ENCODE results near the gene MLXIP.

MLXIP gene

GRCh38 chr12:122130150-122130549 is 51.6 kb downstream of the MLXIP start:
- DNase-seq (ENCODE audit: low spot score): no peak
- in situ Hi-C loops (cut with MboI; ENCODE audit: low pct_unique_long_range_greater_than_20kb, low sequenced_read_pairs, unreplicated experiment): no loop called here
- no peak for TF ChIP-seq CTCF (IDR thresholded peaks at IDR 0.05; ENCODE audit: extremely low read depth, insufficient read depth, missing control alignments)

GRCh38 chr12:122133192-122133950 is 54.8 kb downstream of the MLXIP start:
- no peak for DNase-seq (ENCODE audit: low spot score)
- no peak for TF ChIP-seq CTCF (IDR thresholded peaks at IDR 0.05; ENCODE audit: extremely low read depth, insufficient read depth, missing control alignments)
- in situ Hi-C loops (cut with MboI; ENCODE audit: low pct_unique_long_range_greater_than_20kb, low sequenced_read_pairs, unreplicated experiment): no loop called here

- no peak for TF ChIP-seq CTCF (IDR thresholded peaks at IDR 0.05; ENCODE audit: extremely low read depth, insufficient read depth, missing control alignments)
- no peak for DNase-seq (ENCODE audit: low spot score)
- in situ Hi-C loops (cut with MboI; ENCODE audit: low pct_unique_long_range_greater_than_20kb, low sequenced_read_pairs, unreplicated experiment): no loop called here
Measured at GRCh38 chr12:122135437-122136031, 57.0 kb downstream of the MLXIP start.

GRCh38 chr12:122137229-122137628 is 58.7 kb downstream of the MLXIP start:
- in situ Hi-C loops (cut with MboI; ENCODE audit: low pct_unique_long_range_greater_than_20kb, low sequenced_read_pairs, unreplicated experiment): no loop called here
- TF ChIP-seq CTCF (IDR thresholded peaks at IDR 0.05; ENCODE audit: extremely low read depth, insufficient read depth, missing control alignments): no peak
- DNase-seq (ENCODE audit: low spot score): no peak

- DNase-seq (ENCODE audit: low spot score): no peak
- no peak for TF ChIP-seq CTCF (IDR thresholded peaks at IDR 0.05; ENCODE audit: extremely low read depth, insufficient read depth, missing control alignments)
- in situ Hi-C loops (cut with MboI; ENCODE audit: low pct_unique_long_range_greater_than_20kb, low sequenced_read_pairs, unreplicated experiment): no loop called here
Measured at GRCh38 chr12:122137681-122138080, 59.1 kb downstream of the MLXIP start.

- in situ Hi-C loops (cut with MboI; ENCODE audit: low pct_unique_long_range_greater_than_20kb, low sequenced_read_pairs, unreplicated experiment): no loop called here
- TF ChIP-seq CTCF (IDR thresholded peaks at IDR 0.05; ENCODE audit: extremely low read depth, insufficient read depth, missing control alignments): no peak
- no peak for DNase-seq (ENCODE audit: low spot score)
Measured at GRCh38 chr12:122138181-122138580, 59.6 kb downstream of the MLXIP start.

Measured in GM13977 (cell line).